ENCODE data around the gene SLC39A5. TPM values are rescaled to one million over a fixed set of nuclear protein-coding genes. Genes with fewer than 3 reads are reported as not detected.

SLC39A5 gene
- total and polyA plus RNA-seq, 2 of the 13 experiments (the other 11 are each of a cell fraction or from before 2014, with no cell fraction given), result 59.7 to 101 TPM

DNA sequence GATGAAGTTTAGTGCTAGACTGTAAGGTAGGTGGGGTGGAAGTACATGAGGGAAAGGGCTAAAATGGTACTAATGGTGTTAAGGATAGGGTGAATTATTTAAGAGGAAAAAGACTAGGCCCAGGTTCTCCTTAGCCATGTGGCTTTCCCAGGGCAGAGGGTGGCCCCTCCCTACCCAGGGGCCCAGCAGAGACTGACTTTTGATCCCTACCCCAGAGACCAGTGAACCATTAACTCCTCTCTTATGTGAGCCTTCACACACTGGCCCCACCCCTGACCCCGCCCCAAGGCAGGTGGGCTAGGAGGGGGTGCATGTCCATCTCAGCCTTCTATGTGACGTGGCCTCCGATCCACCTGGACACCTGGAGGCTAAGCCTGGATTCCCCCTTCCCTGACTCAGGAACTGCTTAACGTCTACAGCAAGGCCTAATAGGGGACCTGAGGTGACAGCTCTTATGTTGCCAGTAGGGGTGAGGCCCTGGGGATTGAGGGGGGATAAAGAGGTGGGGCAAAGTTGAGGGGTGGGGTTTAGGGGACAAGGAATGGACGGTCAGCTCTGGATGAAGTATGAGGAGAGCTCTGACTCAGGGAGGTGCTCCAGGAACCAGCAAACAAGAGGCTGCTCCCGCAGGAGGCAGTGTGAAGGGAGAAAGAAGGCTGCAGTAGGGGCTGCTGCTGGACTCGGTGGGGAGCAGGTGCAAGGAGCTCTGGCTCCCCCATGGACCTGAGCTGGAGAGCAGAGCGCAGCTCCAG lies 757 bp downstream of the SLC39A5 start (continued):
- TF ChIP-seq ZNF33B (CRISPR knock-in tag; IDR thresholded peaks at IDR 0.05), result no peak
- TF ChIP-seq SMARCE1 (IDR thresholded peaks at IDR 0.05; ENCODE audit: borderline replicate concordance), result no peak
- TF ChIP-seq ZNF460 (CRISPR knock-in tag; IDR thresholded peaks at IDR 0.05; ENCODE audit: borderline replicate concordance), result no peak
- TF ChIP-seq RAD51 (IDR thresholded peaks at IDR 0.05; ENCODE audit: borderline replicate concordance), result no peak
- no peak; the same call in 1 of the 2 replicates for TF ChIP-seq ZFP36L1 (CRISPR knock-in tag; IDR thresholded peaks at IDR 0.05)
- TF ChIP-seq ZBTB20 (CRISPR knock-in tag; IDR thresholded peaks at IDR 0.05; ENCODE audit: borderline replicate concordance, low read depth), result no peak
- TF ChIP-seq, protein P1, sequence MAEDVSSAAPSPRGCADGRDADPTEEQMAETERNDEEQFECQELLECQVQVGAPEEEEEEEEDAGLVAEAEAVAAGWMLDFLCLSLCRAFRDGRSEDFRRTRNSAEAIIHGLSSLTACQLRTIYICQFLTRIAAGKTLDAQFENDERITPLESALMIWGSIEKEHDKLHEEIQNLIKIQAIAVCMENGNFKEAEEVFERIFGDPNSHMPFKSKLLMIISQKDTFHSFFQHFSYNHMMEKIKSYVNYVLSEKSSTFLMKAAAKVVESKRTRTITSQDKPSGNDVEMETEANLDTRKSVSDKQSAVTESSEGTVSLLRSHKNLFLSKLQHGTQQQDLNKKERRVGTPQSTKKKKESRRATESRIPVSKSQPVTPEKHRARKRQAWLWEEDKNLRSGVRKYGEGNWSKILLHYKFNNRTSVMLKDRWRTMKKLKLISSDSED (CRISPR knock-in tag; IDR thresholded peaks at IDR 0.05), result no peak
- no peak for TF ChIP-seq ATM (IDR thresholded peaks at IDR 0.05; ENCODE audit: borderline replicate concordance)
- TF ChIP-seq, protein P2, sequence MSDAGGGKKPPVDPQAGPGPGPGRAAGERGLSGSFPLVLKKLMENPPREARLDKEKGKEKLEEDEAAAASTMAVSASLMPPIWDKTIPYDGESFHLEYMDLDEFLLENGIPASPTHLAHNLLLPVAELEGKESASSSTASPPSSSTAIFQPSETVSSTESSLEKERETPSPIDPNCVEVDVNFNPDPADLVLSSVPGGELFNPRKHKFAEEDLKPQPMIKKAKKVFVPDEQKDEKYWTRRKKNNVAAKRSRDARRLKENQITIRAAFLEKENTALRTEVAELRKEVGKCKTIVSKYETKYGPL (CRISPR knock-in tag; IDR thresholded peaks at IDR 0.05), result no peak
- no peak for TF ChIP-seq ZNF337 (CRISPR knock-in tag; IDR thresholded peaks at IDR 0.05; ENCODE audit: borderline replicate concordance, low read depth)
- TF ChIP-seq ZNF234 (CRISPR knock-in tag; conservative IDR thresholded peaks at IDR 0.05), result no peak
- no peak for TF ChIP-seq ZBTB37 (CRISPR knock-in tag; IDR thresholded peaks at IDR 0.05)
- TF ChIP-seq SRF (IDR thresholded peaks at IDR 0.05; ENCODE audit: low read depth, low read length), result no peak
- TF ChIP-seq ATAD3A (CRISPR knock-in tag; IDR thresholded peaks at IDR 0.05), result no peak
- TF ChIP-seq, protein P3, sequence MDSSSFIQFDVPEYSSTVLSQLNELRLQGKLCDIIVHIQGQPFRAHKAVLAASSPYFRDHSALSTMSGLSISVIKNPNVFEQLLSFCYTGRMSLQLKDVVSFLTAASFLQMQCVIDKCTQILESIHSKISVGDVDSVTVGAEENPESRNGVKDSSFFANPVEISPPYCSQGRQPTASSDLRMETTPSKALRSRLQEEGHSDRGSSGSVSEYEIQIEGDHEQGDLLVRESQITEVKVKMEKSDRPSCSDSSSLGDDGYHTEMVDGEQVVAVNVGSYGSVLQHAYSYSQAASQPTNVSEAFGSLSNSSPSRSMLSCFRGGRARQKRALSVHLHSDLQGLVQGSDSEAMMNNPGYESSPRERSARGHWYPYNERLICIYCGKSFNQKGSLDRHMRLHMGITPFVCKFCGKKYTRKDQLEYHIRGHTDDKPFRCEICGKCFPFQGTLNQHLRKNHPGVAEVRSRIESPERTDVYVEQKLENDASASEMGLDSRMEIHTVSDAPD (CRISPR knock-in tag; IDR thresholded peaks at IDR 0.05), result no peak
- no peak for TF ChIP-seq FOXM1 (CRISPR knock-in tag; IDR thresholded peaks at IDR 0.05)
- no peak for TF ChIP-seq AGO2 (optimal IDR thresholded peaks at IDR 0.05; ENCODE audit: low read depth, low read length)
- no peak for TF ChIP-seq ZNF143 (CRISPR knock-in tag; IDR thresholded peaks at IDR 0.05)
- TF ChIP-seq CSRNP2 (CRISPR knock-in tag; conservative IDR thresholded peaks at IDR 0.05; ENCODE audit: low read depth), result no peak
- TF ChIP-seq GZF1 (CRISPR knock-in tag; IDR thresholded peaks at IDR 0.05), result no peak
- no peak for TF ChIP-seq ZFAT (CRISPR knock-in tag; conservative IDR thresholded peaks at IDR 0.05)
- TF ChIP-seq SIN3B (IDR thresholded peaks at IDR 0.05; ENCODE audit: low read length), result no peak
- TF ChIP-seq FOXJ3 (CRISPR knock-in tag; IDR thresholded peaks at IDR 0.05; ENCODE audit: borderline replicate concordance), result no peak
- TF ChIP-seq MATR3 (CRISPR knock-in tag; IDR thresholded peaks at IDR 0.05), result no peak
- peak; percentile 87 for TF ChIP-seq ZNF263 (CRISPR knock-in tag; IDR thresholded peaks at IDR 0.05)

Data from HepG2 (cell line).